H1 (cell line): ENCODE results near the gene PIEZO1. TPM values are rescaled to one million over a fixed set of nuclear protein-coding genes. Genes with fewer than 3 reads are reported as not detected.

Experiments
- CTCF ChIA-PET: fragments of 300-600 bp; sonication (Branson Sonifier 250); formaldehyde crosslinking; loops from one replicate; lab custom pipeline; 2021; ENCODE audit not compliant: partially characterized antibody; lab: Charles Lee
- POLR2A ChIA-PET: fragments of 300-600 bp; sonication (Branson Sonifier 250); formaldehyde crosslinking; loops from one replicate; lab custom pipeline; 2021; ENCODE audit warnings: inconsistent platforms; ENCODE audit not compliant: partially characterized antibody; lab: Charles Lee
- DNase-seq, 2 experiments: peaks; one replicate each; pipeline versions ENCODE4 v3.0.0 to v3.0.0-alpha.2; 2010 to 2022; ENCODE audit warnings: low spot score in 2 of 2, low read depth in 1 of 2, mixed read lengths in 1 of 2
- FAIRE-seq: peaks from 2 replicates; lab custom pipeline; 2011; peaks lifted over from hg19 to GRCh38; lab: Jason Lieb, UNC
- H2AFZ ChIP-seq: 2 replicates; pipeline ENCODE4 v1.8.1; 2012; ENCODE audit warnings: low read length, inconsistent platforms
- H2AK5ac ChIP-seq: 2 replicates; pipeline ENCODE4 v1.6.1; 2013; ENCODE audit warnings: low read depth, low read length
- H2BK120ac ChIP-seq: replicated peaks from 2 replicates; pipeline ENCODE3; 2013; ENCODE audit warnings: low read depth, low read length, inconsistent platforms
- H2BK12ac ChIP-seq: 2 replicates; pipeline ENCODE4 v1.6.1; 2013; ENCODE audit warnings: low read depth, low read length
- H2BK15ac ChIP-seq: 2 replicates; pipeline ENCODE4 v1.6.1; 2013; ENCODE audit warnings: low read length
- H2BK20ac ChIP-seq: 2 replicates; pipeline ENCODE4 v1.6.1; 2013; ENCODE audit warnings: low read length
- H2BK5ac ChIP-seq: 2 replicates; pipeline ENCODE4 v1.6.1; 2013; ENCODE audit warnings: low read depth, low read length
- H3K14ac ChIP-seq: 2 replicates; pipeline ENCODE4 v1.6.1; 2013; ENCODE audit warnings: inconsistent platforms; ENCODE audit not compliant: insufficient read length
- H3K18ac ChIP-seq: 2 replicates; pipeline ENCODE4 v1.6.1; 2013; ENCODE audit warnings: low read length; ENCODE audit errors: extremely low read depth
- H3K23ac ChIP-seq: 2 replicates; pipeline ENCODE4 v1.6.1; 2013; ENCODE audit warnings: inconsistent platforms; ENCODE audit not compliant: insufficient read length
- H3K23me2 ChIP-seq: 2 replicates; pipeline ENCODE4 v1.6.1; 2013; ENCODE audit warnings: low read depth, low read length
- H3K27ac ChIP-seq: 2 replicates; pipeline ENCODE4 v1.6.1; 2011; ENCODE audit warnings: low read depth, low read length, inconsistent platforms
- H3K27me3 ChIP-seq, 4 experiments: replicated peaks in 1 of 4; 1 replicate in 1 of 4; 2 replicates in 3 of 4; pipeline versions ENCODE4 v1.6.1 to v1.8.1; 2011 to 2013; ENCODE audit warnings: low read length in 3 of 4, mild to moderate bottlenecking in 3 of 4, inconsistent platforms in 2 of 4, mixed read lengths in 2 of 4, moderate library complexity in 1 of 4; ENCODE audit not compliant: control insufficient read depth in 3 of 4, insufficient read depth in 3 of 4; ENCODE audit errors: extremely low read depth in 1 of 4
- H3K36me3 ChIP-seq, 4 experiments: 2 replicates each; pipeline versions ENCODE4 v1.6.1 to v1.8.1; 2011 to 2013; ENCODE audit warnings: mild to moderate bottlenecking in 4 of 4, low read length in 3 of 4, moderate library complexity in 2 of 4, control low read depth in 1 of 4, inconsistent platforms in 1 of 4; ENCODE audit not compliant: insufficient read depth in 4 of 4, control insufficient read depth in 2 of 4
- H3K4ac ChIP-seq: replicated peaks from 2 replicates; pipeline ENCODE3; 2013; ENCODE audit warnings: low read length, low read depth, mixed read lengths, inconsistent platforms; ENCODE audit not compliant: insufficient read length
- H3K4me1 ChIP-seq, 4 experiments: replicated peaks in 1 of 4; 1 replicate in 1 of 4; 2 replicates in 3 of 4; pipeline versions ENCODE4 v1.6.1 to v1.8.1; 2011 to 2013; ENCODE audit warnings: low read length in 3 of 4, inconsistent platforms in 2 of 4, mixed read lengths in 1 of 4; ENCODE audit not compliant: insufficient read depth in 4 of 4, control insufficient read depth in 3 of 4
- H3K4me2 ChIP-seq, 2 experiments: 2 replicates each; pipeline versions ENCODE4 v1.6.1 to v1.8.1; 2011 to 2013; ENCODE audit warnings: low read depth in 2 of 2, low read length in 2 of 2, control low read depth in 1 of 2, inconsistent platforms in 1 of 2, mild to moderate bottlenecking in 1 of 2; ENCODE audit not compliant: insufficient read depth in 1 of 2
- H3K4me3 ChIP-seq, 4 experiments: fragments of 200-600, 300-600 bp in 1 of 4; sonication (generic), shearing (Covaris generic), sonication (Bioruptor Twin) in 1 of 4; 2 replicates each; pipeline versions ENCODE4 v1.5.1 to v1.8.1; 2011 to 2016; ENCODE audit warnings: low read length in 4 of 4, low read depth in 3 of 4, control low read depth in 2 of 4, inconsistent platforms in 2 of 4, mild to moderate bottlenecking in 2 of 4, mixed read lengths in 1 of 4, moderate library complexity in 1 of 4; ENCODE audit not compliant: insufficient read depth in 2 of 4; ENCODE audit errors: extremely low read depth in 1 of 4
- H3K56ac ChIP-seq: replicated peaks from 2 replicates; pipeline ENCODE3; 2013; ENCODE audit warnings: low read depth, mild to moderate bottlenecking, mixed read lengths, low read length, inconsistent platforms; ENCODE audit not compliant: insufficient read length
- H3K79me1 ChIP-seq: 2 replicates; pipeline ENCODE4 v1.6.1; 2013; ENCODE audit warnings: low read depth, low read length, control low read depth
- H3K79me2 ChIP-seq, 2 experiments: 2 replicates each; pipeline versions ENCODE4 v1.6.1 to v1.8.1; 2012 to 2013; ENCODE audit warnings: low read length in 2 of 2, mild to moderate bottlenecking in 2 of 2, inconsistent platforms in 1 of 2; ENCODE audit not compliant: insufficient read depth in 2 of 2, control insufficient read depth in 1 of 2
- H3K9ac ChIP-seq, 4 experiments: replicated peaks in 1 of 4; 1 replicate in 1 of 4; 2 replicates in 3 of 4; pipeline versions ENCODE4 v1.6.1 to v1.8.1; 2011 to 2013; ENCODE audit warnings: low read depth in 3 of 4, low read length in 3 of 4, control low read depth in 2 of 4, mild to moderate bottlenecking in 2 of 4, moderate library complexity in 2 of 4, inconsistent platforms in 1 of 4; ENCODE audit errors: extremely low read depth in 1 of 4
- H3K9me3 ChIP-seq, 2 experiments: 2 replicates each; pipeline versions ENCODE4 v1.6.1 to v1.8.1; 2012 to 2013; ENCODE audit warnings: mild to moderate bottlenecking in 2 of 2, moderate library complexity in 2 of 2, control low read depth in 1 of 2, inconsistent platforms in 1 of 2, low read depth in 1 of 2, low read length in 1 of 2, mixed read lengths in 1 of 2; ENCODE audit not compliant: insufficient read depth in 2 of 2
- H4K20me1 ChIP-seq, 2 experiments: replicated peaks in 1 of 2; 2 replicates each; pipeline versions ENCODE3 to v1.8.1; 2011 to 2013; ENCODE audit warnings: inconsistent platforms in 2 of 2, low read length in 2 of 2, mild to moderate bottlenecking in 1 of 2; ENCODE audit not compliant: insufficient read depth in 2 of 2, control insufficient read depth in 1 of 2
- H4K5ac ChIP-seq: 2 replicates; pipeline ENCODE4 v1.6.1; 2013; ENCODE audit warnings: low read length, low read depth, mixed read lengths, inconsistent platforms; ENCODE audit not compliant: insufficient read length
- H4K8ac ChIP-seq: 2 replicates; pipeline ENCODE4 v1.8.0; 2013; ENCODE audit warnings: mild to moderate bottlenecking, moderate library complexity, low read length, inconsistent platforms; ENCODE audit not compliant: insufficient read depth; ENCODE audit errors: extremely low read depth
- H4K91ac ChIP-seq: replicated peaks from 2 replicates; pipeline ENCODE3; 2013; ENCODE audit warnings: low read length, mixed read lengths, inconsistent platforms; ENCODE audit not compliant: insufficient read length
- ASH2L ChIP-seq: fragments of 200-600, 300-600 bp; sonication (generic); IDR thresholded peaks from one replicate; pipeline ENCODE4 v1.7.1; 2017; ENCODE audit warnings: low read length
- BACH1 ChIP-seq: IDR thresholded peaks from 2 replicates; pipeline ENCODE4 v1.6.1; 2012; ENCODE audit warnings: low read length, improper control_type of control experiment
- CHD1 ChIP-seq: IDR thresholded peaks from 2 replicates; pipeline ENCODE4 v1.6.1; 2012; ENCODE audit warnings: low read depth, low read length, improper control_type of control experiment
- CHD2 ChIP-seq: IDR thresholded peaks from 2 replicates; pipeline ENCODE4 v1.6.1; 2012; ENCODE audit warnings: low read length, improper control_type of control experiment
- CTBP2 ChIP-seq: IDR thresholded peaks from 2 replicates; pipeline ENCODE4 v1.7.0; 2011; ENCODE audit warnings: borderline replicate concordance, mild to moderate bottlenecking, moderate library complexity, mixed read lengths, low read length; ENCODE audit not compliant: insufficient read depth, insufficient read length
- JUND ChIP-seq: IDR thresholded peaks from 2 replicates; pipeline ENCODE4 v1.6.1; 2011; ENCODE audit warnings: mild to moderate bottlenecking, improper control_type of control experiment, low read length
- NANOG ChIP-seq: IDR thresholded peaks from 2 replicates; pipeline ENCODE4 v1.6.1; 2011; ENCODE audit warnings: low read length, low read depth, mild to moderate bottlenecking, inconsistent platforms; ENCODE audit not compliant: insufficient read depth, poor library complexity, severe bottlenecking
- NRF1 ChIP-seq: IDR thresholded peaks from 2 replicates; pipeline ENCODE4 v1.6.1; 2011; ENCODE audit warnings: mild to moderate bottlenecking, low read depth, low read length, improper control_type of control experiment
- RNF2 ChIP-seq: fragments of 200-900, 300-1000 bp; sonication (generic); IDR thresholded peaks from 2 replicates; pipeline ENCODE4 v1.7.1; 2016; ENCODE audit warnings: borderline replicate concordance, low read depth, mild to moderate bottlenecking, antibody characterized with exemption, low read length; ENCODE audit not compliant: poor library complexity, severe bottlenecking; ENCODE audit errors: missing control alignments
- RXRA ChIP-seq: IDR thresholded peaks from 2 replicates; pipeline ENCODE4 v1.6.1; 2011; ENCODE audit warnings: low read depth, mild to moderate bottlenecking, low read length, moderate library complexity; ENCODE audit not compliant: insufficient read depth
- SIRT6 ChIP-seq: IDR thresholded peaks from one replicate; pipeline ENCODE4 v1.7.1; 2012; ENCODE audit warnings: low read length, inconsistent platforms
- SUZ12 ChIP-seq: fragments of 200-600 bp; sonication (generic); IDR thresholded peaks from 2 replicates; pipeline ENCODE4 v1.6.1; 2012; ENCODE audit warnings: mild to moderate bottlenecking, inconsistent platforms, low read length, moderate library complexity, mixed read lengths
- WGBS, 2 experiments: shearing (Covaris generic) in 1 of 2; methylation state at CpG; one replicate each; pipeline versions ENCODE4 v1.1.6 to v1.1.7; 2013 to 2015; ENCODE audit warnings: low lambda C conversion rate in 2 of 2, mixed read lengths in 2 of 2, inconsistent platforms in 1 of 2, low coverage in 1 of 2, missing lambda C conversion rate in 1 of 2; ENCODE audit not compliant: insufficient replicate concordance in 2 of 2, insufficient coverage in 1 of 2, insufficient read length in 1 of 2; ENCODE audit errors: extremely low coverage in 1 of 2, missing lambda C conversion rate in 1 of 2; 5-methylcytosine and 5-hydroxymethylcytosine counted together
- polyA plus RNA-seq, 7 experiments: library from polyadenylated mRNA; depleted of rRNA in 3 of 7; stranded (reverse) in 5 of 7; unstranded in 2 of 7; fragments of >200 nt in 5 of 7; fragments of 200-250 nt in 2 of 7; gene quantifications; 1 replicate in 5 of 7; 2 replicates in 1 of 7; 4 replicates in 1 of 7; pipeline versions ENCODE4 v1.2.1 to v1.2.3, GENCODE V29; 2011 to 2013; ENCODE audit warnings: missing spikeins in 2 of 7, mixed read lengths in 2 of 7
- total RNA-seq: library from RNA; stranded (reverse); fragmentation: NEBNext Ultra II Directional; extraction: Animal tissue kit (Norgen Biotek cat#: 25700); gene quantifications from 2 replicates; pipeline ENCODE4 v1.2.1, GENCODE V29; 2021
- TF ChIP-seq, protein P1 (sequence below): IDR thresholded peaks from 2 replicates; pipeline ENCODE4 v1.6.1; 2012; ENCODE audit warnings: inconsistent platforms

Gene PIEZO1
- total and polyA plus RNA-seq, 2 of the 8 experiments (the other 6 are each of a cell fraction or from before 2014, with no cell fraction given), result 42.3 to 67.5 TPM

DNA sequence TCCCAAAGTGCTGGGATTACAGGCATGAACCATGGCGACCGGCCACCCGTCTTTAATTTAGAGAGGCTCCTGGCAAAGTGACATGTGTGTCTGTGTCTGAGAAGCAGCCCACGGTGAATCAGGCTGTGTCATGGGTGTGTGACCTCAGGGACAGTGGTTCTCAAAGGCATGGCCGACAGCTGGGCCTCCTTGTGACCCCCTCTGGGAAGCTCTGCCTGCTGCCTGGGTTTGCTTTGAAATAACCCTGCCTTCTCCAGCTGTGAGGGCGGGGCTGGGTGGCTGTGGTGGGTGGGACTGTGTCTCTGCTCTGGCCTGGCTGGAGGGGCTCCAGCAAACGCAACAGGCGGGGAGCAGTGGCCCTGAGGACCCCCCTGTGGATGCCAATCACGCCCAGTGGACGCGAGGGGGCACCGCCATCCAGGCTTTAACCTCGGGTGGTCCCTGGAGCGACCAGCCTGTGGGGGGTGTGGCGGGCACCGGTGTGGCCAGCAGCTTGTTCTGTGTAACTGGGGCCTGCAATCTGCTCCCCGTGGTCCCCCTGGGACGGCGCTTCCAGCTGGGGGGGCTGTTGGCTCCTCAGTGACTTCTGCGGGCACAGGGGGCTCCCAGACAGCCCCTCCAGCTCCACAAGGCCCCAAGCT is 35.5 kb upstream of the PIEZO1 start:
- Histone ChIP-seq H2AK5ac (no peak overlapping the region), H3K4me3 (no peak overlapping the region), H2BK120ac (no peak overlapping the region), H4K91ac (no peak overlapping the region), H3K4ac (no peak overlapping the region), H3K56ac (no peak overlapping the region), H3K27ac (no peak overlapping the region), H3K4me2 (no peak overlapping the region), H4K8ac (no peak overlapping the region), H2BK15ac (no peak overlapping the region), H2BK5ac (no peak overlapping the region), H3K23ac (no peak overlapping the region), H3K27me3 (no peaks in the 10 kb centered on the region), H4K20me1 (peaks cover 0 to 3% of the 10 kb centered on the region in 2 experiments), H2BK20ac (no peak overlapping the region), H3K79me2 (no peaks in the 10 kb centered on the region), H3K9me3 (no peaks in the 10 kb centered on the region), H3K18ac (no peak overlapping the region), H3K23me2 (no peaks in the 10 kb centered on the region), H3K36me3 (no peaks in the 10 kb centered on the region), H3K4me1 (no peaks in the 10 kb centered on the region), H4K5ac (no peak overlapping the region), H2AFZ (no peak overlapping the region), H2BK12ac (no peak overlapping the region), H3K79me1 (no peaks in the 10 kb centered on the region), H3K9ac (no peak overlapping the region), H3K14ac (no peak overlapping the region)
- FAIRE-seq (no peak), DNase-seq (no peak)
- 90% methylated on average over 16 of the region's 20 CpGs; no CpG with 5 or more reads in 1 of the 2 experiments for WGBS, 2 experiments
- ChIA-PET POLR2A (interaction anchor here (1.2 to 9.0 kb wide), 3 partner anchors 11 to 37 kb away, joined by 3 to 77 read pairs (median 4); partner anchors contain the start of gene APRT), CTCF (interaction anchor here (0.9 to 3.0 kb wide), 9 partner anchors 9 to 347 kb away, joined by 3 to 16 read pairs (median 4); partner anchors contain the start of gene APRT)
- no peak for TF ChIP-seq NANOG
- TF ChIP-seq BACH1, result no peak
- no peak for TF ChIP-seq CHD2
- no peak for TF ChIP-seq JUND
- no peak for TF ChIP-seq RXRA
- no peak for TF ChIP-seq ASH2L
- no peak for TF ChIP-seq NRF1
- TF ChIP-seq CHD1, result no peak
- no peak for TF ChIP-seq SUZ12
- TF ChIP-seq, protein P1, sequence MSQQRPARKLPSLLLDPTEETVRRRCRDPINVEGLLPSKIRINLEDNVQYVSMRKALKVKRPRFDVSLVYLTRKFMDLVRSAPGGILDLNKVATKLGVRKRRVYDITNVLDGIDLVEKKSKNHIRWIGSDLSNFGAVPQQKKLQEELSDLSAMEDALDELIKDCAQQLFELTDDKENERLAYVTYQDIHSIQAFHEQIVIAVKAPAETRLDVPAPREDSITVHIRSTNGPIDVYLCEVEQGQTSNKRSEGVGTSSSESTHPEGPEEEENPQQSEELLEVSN, result no peak
- TF ChIP-seq RNF2, result no peak
- TF ChIP-seq CTBP2, result no peak
- TF ChIP-seq SIRT6, result no peak
